Epithelial cell of prostate (primary cell): ENCODE data around the gene ADAMTS12.
A peak's percentile ranks its signal among the peaks of the same experiment; 100 is the strongest.

Source experiments
- DNase-seq: peaks from one replicate; pipeline ENCODE4 v3.0.0-alpha.2; 2011; ENCODE audit warnings: low read depth, low spot score
- H3K27ac ChIP-seq: fragments of 450-650 bp; 2 replicates; pipeline ENCODE4 v1.5.1; 2017; ENCODE audit warnings: mild to moderate bottlenecking

Gene ADAMTS12

GRCh38 chr5:33614039-33614438, 277.8 kb downstream of the ADAMTS12 start:
- no peak for DNase-seq
- no peak overlapping the region for H3K27ac ChIP-seq

GRCh38 chr5:33612386-33612785, 279.4 kb downstream of the ADAMTS12 start:
- no peak overlapping the region for H3K27ac ChIP-seq
- no peak for DNase-seq

- peak; percentile 1 for DNase-seq
- H3K27ac ChIP-seq = no peak overlapping the region
Observed at GRCh38 chr5:33611877-33612276, 279.9 kb downstream of the ADAMTS12 start.

GRCh38 chr5:33608344-33609041, 283.3 kb downstream of the ADAMTS12 start:
- no peak for DNase-seq
- H3K27ac ChIP-seq = no peak overlapping the region

- no peak overlapping the region for H3K27ac ChIP-seq
- no peak for DNase-seq
Observed at GRCh38 chr5:33604503-33604902, 287.3 kb downstream of the ADAMTS12 start.

- H3K27ac ChIP-seq = no peak overlapping the region
- peak; percentile 40 for DNase-seq
Observed at GRCh38 chr5:33601881-33602280, 289.9 kb downstream of the ADAMTS12 start.

- DNase-seq = no peak
- no peak overlapping the region for H3K27ac ChIP-seq
Observed at GRCh38 chr5:33595303-33595702, 296.5 kb downstream of the ADAMTS12 start.

- H3K27ac ChIP-seq = no peak overlapping the region
- no peak for DNase-seq
Observed at GRCh38 chr5:33594006-33594405, 297.8 kb downstream of the ADAMTS12 start.

GRCh38 chr5:33592245-33592644, 299.5 kb downstream of the ADAMTS12 start:
- H3K27ac ChIP-seq = no peak overlapping the region
- DNase-seq = no peak

- H3K27ac ChIP-seq = no peak overlapping the region
- no peak for DNase-seq
Observed at GRCh38 chr5:33588654-33589372, 303.0 kb downstream of the ADAMTS12 start.

GRCh38 chr5:33583332-33583731, 308.5 kb downstream of the ADAMTS12 start:
- no peak for DNase-seq
- H3K27ac ChIP-seq = no peak overlapping the region

- H3K27ac ChIP-seq = no peak overlapping the region
- no peak for DNase-seq
Observed at GRCh38 chr5:33582417-33582816, 309.4 kb downstream of the ADAMTS12 start.

GRCh38 chr5:33579789-33580188, 312.0 kb downstream of the ADAMTS12 start:
- no peak for DNase-seq
- H3K27ac ChIP-seq = no peak overlapping the region

- no peak for DNase-seq
- no peak overlapping the region for H3K27ac ChIP-seq
Observed at GRCh38 chr5:33579152-33579551, 312.6 kb downstream of the ADAMTS12 start.

- no peak overlapping the region for H3K27ac ChIP-seq
- no peak for DNase-seq
Observed at GRCh38 chr5:33576726-33577590, 314.8 kb downstream of the ADAMTS12 start.

- no peak for DNase-seq
- H3K27ac ChIP-seq = no peak overlapping the region
Observed at GRCh38 chr5:33565324-33565723, 326.5 kb downstream of the ADAMTS12 start.

GRCh38 chr5:33563983-33564908, 327.5 kb downstream of the ADAMTS12 start:
- H3K27ac ChIP-seq = no peak overlapping the region
- no peak for DNase-seq

- no peak for DNase-seq
- no peak overlapping the region for H3K27ac ChIP-seq
Observed at GRCh38 chr5:33563530-33563929, 328.3 kb downstream of the ADAMTS12 start.

- no peak for DNase-seq
Observed at GRCh38 chr5:33558489-33558888, 333.3 kb downstream of the ADAMTS12 start.

GRCh38 chr5:33557605-33558004, 334.2 kb downstream of the ADAMTS12 start:
- no peak for DNase-seq
- no peak overlapping the region for H3K27ac ChIP-seq

More at GRCh38 chr5:33558489-33558888, 333.3 kb downstream of the ADAMTS12 start:
- no peak overlapping the region for H3K27ac ChIP-seq
